Measurements from ENCODE around the gene CLRN2.
A peak's percentile ranks its signal among the peaks of the same experiment; 100 is the strongest.
"Not testable (repeated sequence)": the region's sequence is repeated elsewhere in the genome, so short reads cannot be mapped to it uniquely, and the experiment has no call there.

Gene CLRN2

GRCh38 chr4:17510582-17510981, 4.4 kb upstream of the CLRN2 start:
- DNase-seq, result no peak

GRCh38 chr4:17511051-17511450, 3.9 kb upstream of the CLRN2 start:
- DNase-seq, result no peak

- no peak for DNase-seq
These were observed 3.4 kb upstream of the CLRN2 start for GRCh38 chr4:17511509-17511949.

- DNase-seq, result peak in 1 of 2 experiments; percentile 37
These were observed 2.8 kb upstream of the CLRN2 start, which contains the start of gene QDPR for GRCh38 chr4:17511950-17512795. Gene QDPR (minus strand): TSS chr4:17512090. CDS start chr4:17512054, 36 bp downstream.

- no peak for DNase-seq
These were observed 1.8 kb upstream of the CLRN2 start for GRCh38 chr4:17512973-17513665.

GRCh38 chr4:17515445-17516407, 761 bp downstream of the CLRN2 start:
- DNase-seq, result peak; percentile 13 to 17

- no peak for DNase-seq
These were observed 2.0 kb downstream of the CLRN2 start for GRCh38 chr4:17516980-17517379.

GRCh38 chr4:17517664-17518063, 2.7 kb downstream of the CLRN2 start:
- no peak for DNase-seq

GRCh38 chr4:17521595-17521994, 6.6 kb downstream of the CLRN2 start:
- no peak for DNase-seq

GRCh38 chr4:17523662-17524061, 8.7 kb downstream of the CLRN2 start:
- DNase-seq, result no peak

GRCh38 chr4:17526695-17527477, 11.9 kb downstream of the CLRN2 start:
- no peak for DNase-seq

- no peak for DNase-seq
These were observed 13.7 kb downstream of the CLRN2 start for GRCh38 chr4:17528551-17529165.

GRCh38 chr4:17531538-17532285, 16.7 kb downstream of the CLRN2 start:
- no peak for DNase-seq

GRCh38 chr4:17534705-17535104, 19.7 kb downstream of the CLRN2 start:
- DNase-seq, result no peak

- DNase-seq, result no peak
These were observed 20.3 kb downstream of the CLRN2 start for GRCh38 chr4:17535242-17535641.

GRCh38 chr4:17535906-17536305, 20.9 kb downstream of the CLRN2 start:
- no peak for DNase-seq

- DNase-seq, result not testable (repeated sequence)
These were observed 22.1 kb downstream of the CLRN2 start for GRCh38 chr4:17537060-17537459.

- no peak for DNase-seq
These were observed 29.2 kb downstream of the CLRN2 start for GRCh38 chr4:17544205-17544604.

GRCh38 chr4:17544831-17545234, 29.9 kb downstream of the CLRN2 start:
- no peak for DNase-seq

- no peak for DNase-seq
These were observed 30.6 kb downstream of the CLRN2 start for GRCh38 chr4:17545374-17546140.

Data from cerebellar nuclear complex (tissue), 1 donor.